H1 (cell line): ENCODE results near the gene TTBK2. TPM values are rescaled to one million over a fixed set of nuclear protein-coding genes. Genes with fewer than 3 reads are reported as not detected.
"Not testable (repeated sequence)": the region's sequence is repeated elsewhere in the genome, so short reads cannot be mapped to it uniquely, and the experiment has no call there.

ENCODE experiments used
- CTCF ChIA-PET: fragments of 300-600 bp; sonication (Branson Sonifier 250); formaldehyde crosslinking; loops from one replicate; lab custom pipeline; 2021; ENCODE audit not compliant: partially characterized antibody; lab: Charles Lee
- POLR2A ChIA-PET: fragments of 300-600 bp; sonication (Branson Sonifier 250); formaldehyde crosslinking; loops from one replicate; lab custom pipeline; 2021; ENCODE audit warnings: inconsistent platforms; ENCODE audit not compliant: partially characterized antibody; lab: Charles Lee
- DNase-seq, 2 experiments: peaks; one replicate each; pipeline versions ENCODE4 v3.0.0 to v3.0.0-alpha.2; 2010 to 2022; ENCODE audit warnings: low spot score in 2 of 2, low read depth in 1 of 2, mixed read lengths in 1 of 2
- FAIRE-seq: peaks from 2 replicates; lab custom pipeline; 2011; peaks lifted over from hg19 to GRCh38; lab: Jason Lieb, UNC
- H2AFZ ChIP-seq: 2 replicates; pipeline ENCODE4 v1.8.1; 2012; ENCODE audit warnings: low read length, inconsistent platforms
- H2AK5ac ChIP-seq: 2 replicates; pipeline ENCODE4 v1.6.1; 2013; ENCODE audit warnings: low read depth, low read length
- H2BK120ac ChIP-seq: replicated peaks from 2 replicates; pipeline ENCODE3; 2013; ENCODE audit warnings: low read depth, low read length, inconsistent platforms
- H2BK12ac ChIP-seq: 2 replicates; pipeline ENCODE4 v1.6.1; 2013; ENCODE audit warnings: low read depth, low read length
- H2BK15ac ChIP-seq: 2 replicates; pipeline ENCODE4 v1.6.1; 2013; ENCODE audit warnings: low read length
- H2BK20ac ChIP-seq: 2 replicates; pipeline ENCODE4 v1.6.1; 2013; ENCODE audit warnings: low read length
- H2BK5ac ChIP-seq: 2 replicates; pipeline ENCODE4 v1.6.1; 2013; ENCODE audit warnings: low read depth, low read length
- H3K14ac ChIP-seq: 2 replicates; pipeline ENCODE4 v1.6.1; 2013; ENCODE audit warnings: inconsistent platforms; ENCODE audit not compliant: insufficient read length
- H3K18ac ChIP-seq: 2 replicates; pipeline ENCODE4 v1.6.1; 2013; ENCODE audit warnings: low read length; ENCODE audit errors: extremely low read depth
- H3K23ac ChIP-seq: 2 replicates; pipeline ENCODE4 v1.6.1; 2013; ENCODE audit warnings: inconsistent platforms; ENCODE audit not compliant: insufficient read length
- H3K23me2 ChIP-seq: 2 replicates; pipeline ENCODE4 v1.6.1; 2013; ENCODE audit warnings: low read depth, low read length
- H3K27ac ChIP-seq: 2 replicates; pipeline ENCODE4 v1.6.1; 2011; ENCODE audit warnings: low read depth, low read length, inconsistent platforms
- H3K27me3 ChIP-seq, 4 experiments: replicated peaks in 1 of 4; 1 replicate in 1 of 4; 2 replicates in 3 of 4; pipeline versions ENCODE4 v1.6.1 to v1.8.1; 2011 to 2013; ENCODE audit warnings: low read length in 3 of 4, mild to moderate bottlenecking in 3 of 4, inconsistent platforms in 2 of 4, mixed read lengths in 2 of 4, moderate library complexity in 1 of 4; ENCODE audit not compliant: control insufficient read depth in 3 of 4, insufficient read depth in 3 of 4; ENCODE audit errors: extremely low read depth in 1 of 4
- H3K36me3 ChIP-seq, 4 experiments: 2 replicates each; pipeline versions ENCODE4 v1.6.1 to v1.8.1; 2011 to 2013; ENCODE audit warnings: mild to moderate bottlenecking in 4 of 4, low read length in 3 of 4, moderate library complexity in 2 of 4, control low read depth in 1 of 4, inconsistent platforms in 1 of 4; ENCODE audit not compliant: insufficient read depth in 4 of 4, control insufficient read depth in 2 of 4
- H3K4ac ChIP-seq: replicated peaks from 2 replicates; pipeline ENCODE3; 2013; ENCODE audit warnings: low read length, low read depth, mixed read lengths, inconsistent platforms; ENCODE audit not compliant: insufficient read length
- H3K4me1 ChIP-seq, 4 experiments: replicated peaks in 1 of 4; 1 replicate in 1 of 4; 2 replicates in 3 of 4; pipeline versions ENCODE4 v1.6.1 to v1.8.1; 2011 to 2013; ENCODE audit warnings: low read length in 3 of 4, inconsistent platforms in 2 of 4, mixed read lengths in 1 of 4; ENCODE audit not compliant: insufficient read depth in 4 of 4, control insufficient read depth in 3 of 4
- H3K4me2 ChIP-seq, 2 experiments: 2 replicates each; pipeline versions ENCODE4 v1.6.1 to v1.8.1; 2011 to 2013; ENCODE audit warnings: low read depth in 2 of 2, low read length in 2 of 2, control low read depth in 1 of 2, inconsistent platforms in 1 of 2, mild to moderate bottlenecking in 1 of 2; ENCODE audit not compliant: insufficient read depth in 1 of 2
- H3K4me3 ChIP-seq, 4 experiments: fragments of 200-600, 300-600 bp in 1 of 4; sonication (generic), shearing (Covaris generic), sonication (Bioruptor Twin) in 1 of 4; 2 replicates each; pipeline versions ENCODE4 v1.5.1 to v1.8.1; 2011 to 2016; ENCODE audit warnings: low read length in 4 of 4, low read depth in 3 of 4, control low read depth in 2 of 4, inconsistent platforms in 2 of 4, mild to moderate bottlenecking in 2 of 4, mixed read lengths in 1 of 4, moderate library complexity in 1 of 4; ENCODE audit not compliant: insufficient read depth in 2 of 4; ENCODE audit errors: extremely low read depth in 1 of 4
- H3K56ac ChIP-seq: replicated peaks from 2 replicates; pipeline ENCODE3; 2013; ENCODE audit warnings: low read depth, mild to moderate bottlenecking, mixed read lengths, low read length, inconsistent platforms; ENCODE audit not compliant: insufficient read length
- H3K79me1 ChIP-seq: 2 replicates; pipeline ENCODE4 v1.6.1; 2013; ENCODE audit warnings: low read depth, low read length, control low read depth
- H3K79me2 ChIP-seq, 2 experiments: 2 replicates each; pipeline versions ENCODE4 v1.6.1 to v1.8.1; 2012 to 2013; ENCODE audit warnings: low read length in 2 of 2, mild to moderate bottlenecking in 2 of 2, inconsistent platforms in 1 of 2; ENCODE audit not compliant: insufficient read depth in 2 of 2, control insufficient read depth in 1 of 2
- H3K9ac ChIP-seq, 4 experiments: replicated peaks in 1 of 4; 1 replicate in 1 of 4; 2 replicates in 3 of 4; pipeline versions ENCODE4 v1.6.1 to v1.8.1; 2011 to 2013; ENCODE audit warnings: low read depth in 3 of 4, low read length in 3 of 4, control low read depth in 2 of 4, mild to moderate bottlenecking in 2 of 4, moderate library complexity in 2 of 4, inconsistent platforms in 1 of 4; ENCODE audit errors: extremely low read depth in 1 of 4
- H3K9me3 ChIP-seq, 2 experiments: 2 replicates each; pipeline versions ENCODE4 v1.6.1 to v1.8.1; 2012 to 2013; ENCODE audit warnings: mild to moderate bottlenecking in 2 of 2, moderate library complexity in 2 of 2, control low read depth in 1 of 2, inconsistent platforms in 1 of 2, low read depth in 1 of 2, low read length in 1 of 2, mixed read lengths in 1 of 2; ENCODE audit not compliant: insufficient read depth in 2 of 2
- H4K20me1 ChIP-seq, 2 experiments: replicated peaks in 1 of 2; 2 replicates each; pipeline versions ENCODE3 to v1.8.1; 2011 to 2013; ENCODE audit warnings: inconsistent platforms in 2 of 2, low read length in 2 of 2, mild to moderate bottlenecking in 1 of 2; ENCODE audit not compliant: insufficient read depth in 2 of 2, control insufficient read depth in 1 of 2
- H4K5ac ChIP-seq: 2 replicates; pipeline ENCODE4 v1.6.1; 2013; ENCODE audit warnings: low read length, low read depth, mixed read lengths, inconsistent platforms; ENCODE audit not compliant: insufficient read length
- H4K8ac ChIP-seq: 2 replicates; pipeline ENCODE4 v1.8.0; 2013; ENCODE audit warnings: mild to moderate bottlenecking, moderate library complexity, low read length, inconsistent platforms; ENCODE audit not compliant: insufficient read depth; ENCODE audit errors: extremely low read depth
- H4K91ac ChIP-seq: replicated peaks from 2 replicates; pipeline ENCODE3; 2013; ENCODE audit warnings: low read length, mixed read lengths, inconsistent platforms; ENCODE audit not compliant: insufficient read length
- WGBS, 2 experiments: shearing (Covaris generic) in 1 of 2; methylation state at CpG; one replicate each; pipeline versions ENCODE4 v1.1.6 to v1.1.7; 2013 to 2015; ENCODE audit warnings: low lambda C conversion rate in 2 of 2, mixed read lengths in 2 of 2, inconsistent platforms in 1 of 2, low coverage in 1 of 2, missing lambda C conversion rate in 1 of 2; ENCODE audit not compliant: insufficient replicate concordance in 2 of 2, insufficient coverage in 1 of 2, insufficient read length in 1 of 2; ENCODE audit errors: extremely low coverage in 1 of 2, missing lambda C conversion rate in 1 of 2; 5-methylcytosine and 5-hydroxymethylcytosine counted together
- polyA plus RNA-seq, 7 experiments: library from polyadenylated mRNA; depleted of rRNA in 3 of 7; stranded (reverse) in 5 of 7; unstranded in 2 of 7; fragments of >200 nt in 5 of 7; fragments of 200-250 nt in 2 of 7; gene quantifications; 1 replicate in 5 of 7; 2 replicates in 1 of 7; 4 replicates in 1 of 7; pipeline versions ENCODE4 v1.2.1 to v1.2.3, GENCODE V29; 2011 to 2013; ENCODE audit warnings: missing spikeins in 2 of 7, mixed read lengths in 2 of 7
- total RNA-seq: library from RNA; stranded (reverse); fragmentation: NEBNext Ultra II Directional; extraction: Animal tissue kit (Norgen Biotek cat#: 25700); gene quantifications from 2 replicates; pipeline ENCODE4 v1.2.1, GENCODE V29; 2021

TTBK2 gene
- total and polyA plus RNA-seq, 2 of the 8 experiments (the other 6 are each of a cell fraction or from before 2014, with no cell fraction given), result 2.7 to 18.2 TPM

DNA sequence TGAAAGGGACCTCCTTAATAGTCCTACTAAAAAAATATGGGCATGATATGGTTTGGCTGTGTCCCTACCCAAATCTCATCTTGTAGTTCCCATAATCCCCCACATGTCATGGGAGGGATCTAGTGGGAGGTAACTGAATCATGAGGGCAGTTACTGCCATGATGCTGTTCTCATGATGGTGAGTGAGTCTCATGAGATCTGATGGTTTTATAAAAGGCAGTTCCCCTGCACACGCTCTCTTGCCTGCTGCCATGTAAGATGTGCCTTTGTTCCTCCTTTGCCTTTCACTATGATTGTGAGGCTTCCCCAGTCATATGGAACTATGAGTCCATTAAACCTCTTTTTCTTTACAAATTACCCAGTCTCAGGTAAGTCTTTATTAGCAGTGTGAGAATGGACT is 26.7 kb downstream of the TTBK2 start:
- H2BK120ac ChIP-seq, H2AK5ac ChIP-seq, H2AFZ ChIP-seq, H3K9ac ChIP-seq, H3K14ac ChIP-seq, H3K36me3 ChIP-seq, H2BK5ac ChIP-seq, H4K5ac ChIP-seq, H3K4me2 ChIP-seq, H3K4ac ChIP-seq, H3K27ac ChIP-seq, H2BK20ac ChIP-seq, DNase-seq, POLR2A ChIA-PET, FAIRE-seq, H2BK15ac ChIP-seq, H4K8ac ChIP-seq, H3K4me3 ChIP-seq, H3K23me2 ChIP-seq, H3K27me3 ChIP-seq, H3K18ac ChIP-seq, H3K9me3 ChIP-seq, H3K4me1 ChIP-seq, H3K56ac ChIP-seq, H3K79me1 ChIP-seq, H3K23ac ChIP-seq, H4K20me1 ChIP-seq, H4K91ac ChIP-seq: not testable (repeated sequence)
- H2BK12ac ChIP-seq, result 0 out of 2 replicates have a peak overlapping the region, but pooled peaks have one; percentile 5
- WGBS, 2 experiments, result 100% methylated on average over 1 of the region's 1 CpG; no CpG with 5 or more reads in 1 of the 2 experiments
- H3K79me2 ChIP-seq, result peaks cover 0 to 19% of the 10 kb centered on the region in 2 experiments; a peak in 2 of 4 replicates
- CTCF ChIA-PET, result interaction anchor here (1.1 kb wide), 1 partner anchor 58 kb away, joined by 3 read pairs; no protein-coding TSS in a partner anchor
